H9 (cell line): ENCODE data around the gene MSI2. TPM values are rescaled to one million over a fixed set of nuclear protein-coding genes. Genes with fewer than 3 reads are reported as not detected.

Source experiments
- DNase-seq: peaks from one replicate; pipeline ENCODE4 v3.0.0-alpha.2; 2017
- H2AFZ ChIP-seq: one replicate; pipeline ENCODE4 v1.6.1; 2013; ENCODE audit warnings: mild to moderate bottlenecking, low read length, control low read depth, moderate library complexity
- H2AK5ac ChIP-seq: 2 replicates; pipeline ENCODE4 v1.6.1; 2013; ENCODE audit warnings: low read length, control low read depth, mixed read lengths; ENCODE audit not compliant: insufficient read length
- H2BK120ac ChIP-seq: one replicate; pipeline ENCODE4 v1.6.1; 2013; ENCODE audit warnings: low read depth, mild to moderate bottlenecking, low read length, control low read depth, inconsistent platforms; ENCODE audit not compliant: poor library complexity, severe bottlenecking
- H2BK12ac ChIP-seq: 2 replicates; pipeline ENCODE4 v1.6.1; 2013; ENCODE audit warnings: low read length, control low read depth, mixed read lengths, low read depth; ENCODE audit not compliant: insufficient read length
- H2BK15ac ChIP-seq: 2 replicates; pipeline ENCODE4 v1.6.1; 2013; ENCODE audit warnings: low read depth, low read length, control low read depth
- H2BK20ac ChIP-seq: one replicate; pipeline ENCODE4 v1.6.1; 2013; ENCODE audit warnings: low read depth, mild to moderate bottlenecking, low read length, control low read depth, inconsistent platforms; ENCODE audit not compliant: poor library complexity, severe bottlenecking
- H2BK5ac ChIP-seq: 2 replicates; pipeline ENCODE4 v1.6.1; 2013; ENCODE audit warnings: low read length, control low read depth, mixed read lengths; ENCODE audit not compliant: insufficient read length
- H3K14ac ChIP-seq: 2 replicates; pipeline ENCODE4 v1.6.1; 2013; ENCODE audit warnings: low read length, control low read depth; ENCODE audit not compliant: insufficient read depth
- H3K18ac ChIP-seq: 2 replicates; pipeline ENCODE4 v1.6.1; 2013; ENCODE audit warnings: low read depth, mild to moderate bottlenecking, mixed read lengths, low read length, control low read depth; ENCODE audit not compliant: insufficient read length
- H3K23ac ChIP-seq: 2 replicates; pipeline ENCODE4 v1.6.1; 2013; ENCODE audit warnings: low read length, control low read depth, mixed read lengths, low read depth; ENCODE audit not compliant: insufficient read length
- H3K23me2 ChIP-seq: 2 replicates; pipeline ENCODE4 v1.6.1; 2013; ENCODE audit warnings: low read depth, mild to moderate bottlenecking, mixed read lengths, low read length, control low read depth; ENCODE audit not compliant: insufficient read length, poor library complexity, severe bottlenecking
- H3K27ac ChIP-seq: 2 replicates; pipeline ENCODE4 v1.5.1; 2013; ENCODE audit warnings: low read length, control low read depth, mixed read lengths, low read depth; ENCODE audit not compliant: insufficient read length
- H3K27me3 ChIP-seq: 2 replicates; pipeline ENCODE4 v1.6.1; 2013; ENCODE audit warnings: low read length, control low read depth, inconsistent platforms; ENCODE audit not compliant: insufficient read depth
- H3K4ac ChIP-seq: 2 replicates; pipeline ENCODE4 v1.6.1; 2013; ENCODE audit warnings: low read depth, mild to moderate bottlenecking, control low read depth, inconsistent platforms, low read length, moderate library complexity
- H3K4me1 ChIP-seq: 2 replicates; pipeline ENCODE4 v1.6.1; 2013; ENCODE audit warnings: low read length, control low read depth, inconsistent platforms; ENCODE audit not compliant: insufficient read depth
- H3K4me2 ChIP-seq: 2 replicates; pipeline ENCODE4 v1.6.1; 2013; ENCODE audit warnings: low read length, control low read depth, mixed read lengths; ENCODE audit not compliant: insufficient read length, insufficient read depth
- H3K56ac ChIP-seq: 2 replicates; pipeline ENCODE4 v1.6.1; 2013; ENCODE audit warnings: low read depth, mild to moderate bottlenecking, mixed read lengths, low read length, control low read depth; ENCODE audit not compliant: insufficient read length
- H3K79me1 ChIP-seq: 2 replicates; pipeline ENCODE4 v1.6.1; 2013; ENCODE audit warnings: low read depth, mild to moderate bottlenecking, moderate library complexity, low read length, control low read depth, inconsistent platforms; ENCODE audit not compliant: insufficient read depth, poor library complexity, severe bottlenecking
- H3K79me2 ChIP-seq: 2 replicates; pipeline ENCODE4 v1.6.1; 2013; ENCODE audit warnings: low read length, control low read depth, inconsistent platforms; ENCODE audit not compliant: insufficient read depth
- H3K9ac ChIP-seq: 2 replicates; pipeline ENCODE4 v1.6.1; 2013; ENCODE audit warnings: low read length, control low read depth, mixed read lengths; ENCODE audit not compliant: insufficient read length; ENCODE audit errors: extremely low read depth
- H3K9me3 ChIP-seq: one replicate; pipeline ENCODE4 v1.6.1; 2013; ENCODE audit warnings: low read depth, low read length, inconsistent platforms; ENCODE audit not compliant: control insufficient read depth
- H3T11ph ChIP-seq: one replicate; pipeline ENCODE4 v1.6.1; 2013; ENCODE audit warnings: mild to moderate bottlenecking, low read length, control low read depth, inconsistent platforms
- H4K20me1 ChIP-seq: one replicate; pipeline ENCODE4 v1.6.1; 2013; ENCODE audit not compliant: control insufficient read depth, insufficient read length, insufficient read depth
- H4K5ac ChIP-seq: 2 replicates; pipeline ENCODE4 v1.6.1; 2013; ENCODE audit warnings: low read depth, mild to moderate bottlenecking, mixed read lengths, low read length, control low read depth; ENCODE audit not compliant: insufficient read length
- H4K8ac ChIP-seq: replicated peaks from 2 replicates; pipeline ENCODE4 v1.6.1; 2013; ENCODE audit warnings: low read length, control low read depth, mixed read lengths, low read depth; ENCODE audit not compliant: insufficient read length
- H4K91ac ChIP-seq: 2 replicates; pipeline ENCODE4 v1.6.1; 2013; ENCODE audit warnings: low read depth, mild to moderate bottlenecking, moderate library complexity, mixed read lengths, low read length, control low read depth; ENCODE audit not compliant: insufficient read length
- H3K27ac Mint-ChIP-seq, 3 experiments: 2 replicates in 2 of 3; 3 replicates in 1 of 3; pipeline ENCODE4 v1.8.0; 2020 to 2021; ENCODE audit warnings: mixed read lengths in 3 of 3, mild to moderate bottlenecking in 1 of 3, moderate library complexity in 1 of 3
- H3K27me3 Mint-ChIP-seq: 2 replicates; pipeline ENCODE4 v1.8.0; 2021; ENCODE audit warnings: low read depth, mild to moderate bottlenecking, moderate library complexity, mixed read lengths
- H3K36me3 Mint-ChIP-seq, 3 experiments: 2 replicates in 2 of 3; 3 replicates in 1 of 3; pipeline ENCODE4 v1.8.0; 2020 to 2021; ENCODE audit warnings: low read depth in 3 of 3, mixed read lengths in 3 of 3; ENCODE audit not compliant: insufficient read depth in 1 of 3
- H3K4me1 Mint-ChIP-seq, 2 experiments: 2 replicates each; pipeline ENCODE4 v1.8.0; 2020; ENCODE audit warnings: mixed read lengths in 2 of 2
- H3K4me3 Mint-ChIP-seq, 2 experiments: 2 replicates in 1 of 2; 3 replicates in 1 of 2; pipeline ENCODE4 v1.8.0; 2020 to 2021; ENCODE audit warnings: mild to moderate bottlenecking in 2 of 2, mixed read lengths in 2 of 2, moderate library complexity in 1 of 2
- H3K9me3 Mint-ChIP-seq, 2 experiments: 2 replicates in 1 of 2; 3 replicates in 1 of 2; pipeline ENCODE4 v1.8.0; 2020; ENCODE audit warnings: mild to moderate bottlenecking in 2 of 2, mixed read lengths in 2 of 2, moderate library complexity in 1 of 2
- WGBS: extraction: QIAGEN DNeasy Blood & Tissue Kit; methylation state at CpG from one replicate; pipeline ENCODE4 v1.1.7; 2013; ENCODE audit warnings: missing lambda C conversion rate, low lambda C conversion rate, mixed read lengths; ENCODE audit not compliant: insufficient read length; ENCODE audit errors: extremely low coverage; 5-methylcytosine and 5-hydroxymethylcytosine counted together
- total RNA-seq: library from RNA; stranded (reverse); gene quantifications from 2 replicates; pipeline ENCODE4 v1.2.1, GENCODE V29; 2021
- TF ChIP-seq, protein P1 (sequence below): fragments of 200-600 bp; sonication (generic); conservative IDR thresholded peaks from 3 replicates; pipeline ENCODE4 v1.8.0; 2021; ENCODE audit warnings: antibody characterized with exemption, mild to moderate bottlenecking

The MSI2 gene
- total RNA-seq, 1 experiment from 2014 or later: 98.5 TPM

DNA sequence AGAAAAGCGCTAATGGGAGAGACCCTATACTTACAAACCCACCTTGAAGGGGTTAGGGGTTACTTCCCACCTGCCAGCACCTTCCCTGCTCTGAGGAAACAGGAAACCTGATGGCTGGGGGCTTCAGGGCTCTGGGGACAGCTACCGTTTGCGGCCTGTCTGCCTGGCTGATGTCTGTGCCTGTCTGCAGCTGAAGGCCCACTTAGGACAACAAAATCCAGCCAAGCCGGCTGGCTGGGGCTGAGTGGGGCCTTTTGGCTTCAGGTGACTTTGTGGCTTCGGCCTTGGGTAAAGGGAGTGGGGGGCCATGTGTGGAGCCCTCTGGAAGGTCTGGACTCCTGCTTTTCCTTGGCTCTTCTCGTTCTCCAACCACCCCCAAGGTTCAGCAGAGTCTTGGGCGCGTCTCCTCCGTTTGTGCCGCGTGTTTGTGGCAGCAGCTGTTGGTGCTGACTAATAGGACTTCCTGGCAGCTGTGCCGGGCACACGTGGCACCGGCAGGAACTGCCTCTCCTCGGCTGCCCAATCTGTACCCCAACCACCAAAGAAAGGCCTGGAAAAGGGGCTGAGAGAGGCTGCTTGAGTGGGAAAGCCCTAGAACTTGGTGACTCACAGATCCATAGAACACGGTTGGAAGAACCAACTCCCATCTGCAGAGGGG lies 186.7 kb downstream of the MSI2 start:
- Histone ChIP-seq H2BK12ac (no peak overlapping the region), H3K56ac (no peak overlapping the region), H2BK5ac (no peak overlapping the region), H2AFZ (no peak overlapping the region), H4K8ac (no peak overlapping the region), H2BK15ac (no peak overlapping the region), H3K23ac (no peak overlapping the region), H3K27me3 (no peaks in the 10 kb centered on the region), H3K4me2 (no peak overlapping the region), H4K5ac (no peak overlapping the region), H3K4me1 (peaks cover 8% of the 10 kb centered on the region), H3K23me2 (no peaks in the 10 kb centered on the region), H3K18ac (peak overlapping the region; percentile 14), H4K20me1 (no peaks in the 10 kb centered on the region), H3K27ac (no peak overlapping the region), H2AK5ac (no peak overlapping the region), H3K14ac (peak overlapping the region; percentile 54; the same call in 1 of the 2 replicates), H3K9me3 (no peaks in the 10 kb centered on the region), H2BK20ac (no peak overlapping the region), H3T11ph (no peak overlapping the region), H3K79me2 (no peaks in the 10 kb centered on the region; the same call in 1 of the 2 replicates), H3K4ac (no peak overlapping the region), H2BK120ac (no peak overlapping the region), H3K9ac (no peak overlapping the region), H4K91ac (no peak overlapping the region), H3K79me1 (no peaks in the 10 kb centered on the region)
- TF ChIP-seq, protein P1, sequence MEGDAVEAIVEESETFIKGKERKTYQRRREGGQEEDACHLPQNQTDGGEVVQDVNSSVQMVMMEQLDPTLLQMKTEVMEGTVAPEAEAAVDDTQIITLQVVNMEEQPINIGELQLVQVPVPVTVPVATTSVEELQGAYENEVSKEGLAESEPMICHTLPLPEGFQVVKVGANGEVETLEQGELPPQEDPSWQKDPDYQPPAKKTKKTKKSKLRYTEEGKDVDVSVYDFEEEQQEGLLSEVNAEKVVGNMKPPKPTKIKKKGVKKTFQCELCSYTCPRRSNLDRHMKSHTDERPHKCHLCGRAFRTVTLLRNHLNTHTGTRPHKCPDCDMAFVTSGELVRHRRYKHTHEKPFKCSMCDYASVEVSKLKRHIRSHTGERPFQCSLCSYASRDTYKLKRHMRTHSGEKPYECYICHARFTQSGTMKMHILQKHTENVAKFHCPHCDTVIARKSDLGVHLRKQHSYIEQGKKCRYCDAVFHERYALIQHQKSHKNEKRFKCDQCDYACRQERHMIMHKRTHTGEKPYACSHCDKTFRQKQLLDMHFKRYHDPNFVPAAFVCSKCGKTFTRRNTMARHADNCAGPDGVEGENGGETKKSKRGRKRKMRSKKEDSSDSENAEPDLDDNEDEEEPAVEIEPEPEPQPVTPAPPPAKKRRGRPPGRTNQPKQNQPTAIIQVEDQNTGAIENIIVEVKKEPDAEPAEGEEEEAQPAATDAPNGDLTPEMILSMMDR: no peak
- no peaks in the 10 kb centered on the region for H3K27me3 Mint-ChIP-seq
- WGBS: no CpG with 5 or more reads among the region's 16 CpGs
- peaks cover 41 to 58% of the 10 kb centered on the region in 2 experiments for H3K4me1 Mint-ChIP-seq
- DNase-seq: no peak
- H3K4me3 Mint-ChIP-seq: no peak overlapping the region
- no peaks in the 10 kb centered on the region for H3K9me3 Mint-ChIP-seq
- peak overlapping the region in 1 of 3 experiments; percentile 74; a peak in 1 of 7 replicates for H3K27ac Mint-ChIP-seq
- H3K36me3 Mint-ChIP-seq: no peaks in the 10 kb centered on the region; a peak in 1 of 7 replicates
